Transverse colon (tissue), 4 donors: ENCODE measurements around the gene GABRA6.

Experiments used
- EP300 ChIP-seq: sonication (generic); formaldehyde crosslinking; IDR thresholded peaks from one replicate; pipeline ENCODE4 v1.6.1; 2017; ENCODE audit warnings: antibody characterized with exemption, low read depth
- POLR2A ChIP-seq: fragments of 450-650 bp; IDR thresholded peaks from one replicate; pipeline ENCODE4 v1.6.1; 2016; ENCODE audit warnings: antibody characterized with exemption, mild to moderate bottlenecking, moderate library complexity
- POLR2AphosphoS5 ChIP-seq, 3 donors: sonication (generic); formaldehyde crosslinking; IDR thresholded peaks; one replicate each; pipeline ENCODE4 v1.6.1; 2016; ENCODE audit warnings: antibody characterized with exemption in 3 of 3
- TF ChIP-seq, protein P1 (sequence below), 5 experiments: fragments of 200-600 bp in 3 of 5; fragments of 450-650 bp in 2 of 5; sonication (generic) in 3 of 5; IDR thresholded peaks; 1 replicate in 2 of 5; 2 replicates in 3 of 5; pipeline ENCODE4 v1.5.1; 2016 to 2017; ENCODE audit warnings: antibody characterized with exemption in 5 of 5, inconsistent platforms in 3 of 5, mild to moderate bottlenecking in 2 of 5, moderate library complexity in 1 of 5

DNA sequence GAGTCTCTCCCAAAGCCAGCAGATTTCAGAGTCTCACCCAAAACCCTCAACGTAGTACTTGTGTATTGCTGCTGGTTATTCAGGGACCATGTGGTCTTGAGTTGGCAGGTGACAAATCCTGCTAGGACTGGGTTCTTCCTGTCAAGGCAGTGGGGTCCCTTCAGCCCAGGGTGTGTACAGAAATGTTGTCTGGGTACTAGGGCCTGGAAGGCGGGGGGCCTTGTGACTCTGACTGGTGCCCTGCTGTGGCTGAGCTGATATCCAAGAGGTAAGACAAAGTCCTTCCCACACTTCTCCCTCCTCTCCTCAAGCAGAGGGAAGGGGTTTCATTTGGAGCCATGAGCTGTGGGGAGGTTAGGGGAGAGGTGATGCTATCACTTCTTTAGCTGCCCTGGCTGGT lies 58.8 kb downstream of the GABRA6 start:
- TF ChIP-seq, protein P1, sequence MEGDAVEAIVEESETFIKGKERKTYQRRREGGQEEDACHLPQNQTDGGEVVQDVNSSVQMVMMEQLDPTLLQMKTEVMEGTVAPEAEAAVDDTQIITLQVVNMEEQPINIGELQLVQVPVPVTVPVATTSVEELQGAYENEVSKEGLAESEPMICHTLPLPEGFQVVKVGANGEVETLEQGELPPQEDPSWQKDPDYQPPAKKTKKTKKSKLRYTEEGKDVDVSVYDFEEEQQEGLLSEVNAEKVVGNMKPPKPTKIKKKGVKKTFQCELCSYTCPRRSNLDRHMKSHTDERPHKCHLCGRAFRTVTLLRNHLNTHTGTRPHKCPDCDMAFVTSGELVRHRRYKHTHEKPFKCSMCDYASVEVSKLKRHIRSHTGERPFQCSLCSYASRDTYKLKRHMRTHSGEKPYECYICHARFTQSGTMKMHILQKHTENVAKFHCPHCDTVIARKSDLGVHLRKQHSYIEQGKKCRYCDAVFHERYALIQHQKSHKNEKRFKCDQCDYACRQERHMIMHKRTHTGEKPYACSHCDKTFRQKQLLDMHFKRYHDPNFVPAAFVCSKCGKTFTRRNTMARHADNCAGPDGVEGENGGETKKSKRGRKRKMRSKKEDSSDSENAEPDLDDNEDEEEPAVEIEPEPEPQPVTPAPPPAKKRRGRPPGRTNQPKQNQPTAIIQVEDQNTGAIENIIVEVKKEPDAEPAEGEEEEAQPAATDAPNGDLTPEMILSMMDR (IDR thresholded peaks at IDR 0.05) = no peak
- TF ChIP-seq EP300 (no peak), POLR2AphosphoS5 (IDR thresholded peaks at IDR 0.05) (no peak), POLR2A (no peak)
